ENCODE measurements around the gene DAPK2. TPM values are rescaled to one million over a fixed set of nuclear protein-coding genes. Genes with fewer than 3 reads are reported as not detected.

DAPK2 gene
- total and polyA plus RNA-seq, 2 of the 4 experiments (the other 2 are of a cell fraction), result 0.34 to 0.36 TPM

DNA sequence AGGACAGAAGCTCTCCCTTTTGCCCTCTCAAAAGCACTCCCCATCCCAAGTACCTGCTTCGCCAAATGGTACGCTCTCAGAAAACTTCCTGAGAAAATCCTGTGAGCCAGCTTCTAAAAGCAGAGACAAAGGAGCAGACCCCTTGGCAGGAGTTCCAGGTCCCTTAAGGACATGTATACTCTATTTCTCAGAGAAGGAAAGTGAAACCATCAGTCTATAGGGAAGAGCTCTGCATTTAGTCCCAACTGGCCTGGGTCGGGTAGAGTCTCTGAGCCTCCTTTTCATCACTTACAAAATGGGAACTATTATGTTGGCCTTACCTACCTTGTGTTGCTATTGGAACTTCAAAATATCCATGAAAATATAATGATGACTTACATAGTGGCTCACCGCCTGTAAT is 19.7 kb downstream of the DAPK2 start:
- Histone ChIP-seq H3K4me1 (ENCODE audit: control insufficient read depth, insufficient read depth, low read length) (peaks cover 3% of the 10 kb centered on the region; the same call in 1 of the 2 replicates), H2AK9ac (replicated peaks; ENCODE audit: low read depth, low read length, poor library complexity) (no peak overlapping the region), H3K23ac (ENCODE audit: low read depth, low read length) (no peak overlapping the region), H3K9me1 (ENCODE audit: insufficient read depth, low read length) (no peaks in the 10 kb centered on the region), H3K9ac (ENCODE audit: low read depth, low read length) (no peak overlapping the region), H2AK5ac (ENCODE audit: low read depth, low read length) (no peak overlapping the region; the same call in 1 of the 2 replicates), H3K4ac (ENCODE audit: low read depth, low read length) (no peak overlapping the region), H2AFZ (replicated peaks; ENCODE audit: low read length, poor library complexity) (no peak overlapping the region), H2BK20ac (ENCODE audit: low read depth, low read length) (no peak overlapping the region), H3K4me2 (ENCODE audit: low read depth, low read length) (no peak overlapping the region), H4K5ac (ENCODE audit: low read depth, low read length) (no peak overlapping the region; the same call in 1 of the 2 replicates), H3K27ac (ENCODE audit: insufficient read depth, low read length) (no peak overlapping the region), H3K9me3 (ENCODE audit: control insufficient read depth, insufficient read depth, low read length) (no peaks in the 10 kb centered on the region), H3K4me3 (ENCODE audit: insufficient read depth, low read depth, low read length) (no peak overlapping the region), H3K18ac (ENCODE audit: low read depth, low read length) (no peak overlapping the region; the same call in 1 of the 2 replicates), H4K20me1 (ENCODE audit: insufficient read depth, low read length) (no peaks in the 10 kb centered on the region), H2BK15ac (ENCODE audit: low read depth, low read length) (no peak overlapping the region; the same call in 2 of the 3 replicates), H3K14ac (replicated peaks; ENCODE audit: low read depth, low read length) (no peak overlapping the region), H3K36me3 (ENCODE audit: control insufficient read depth, insufficient read depth, low read length) (no peaks in the 10 kb centered on the region), H3K56ac (ENCODE audit: extremely low read depth, insufficient read depth, low read length) (no peak overlapping the region), H3K79me1 (ENCODE audit: low read depth in 1 of 2, low read length in 2 of 2) (no peaks in the 10 kb centered on the region), H3K27me3 (ENCODE audit: control insufficient read depth, insufficient read depth, low read length) (peaks cover 22% of the 10 kb centered on the region), H4K8ac (ENCODE audit: low read depth in 2 of 2, low read length in 2 of 2) (no peak overlapping the region), H4K91ac (ENCODE audit: insufficient read depth, low read depth, low read length) (no peak overlapping the region), H2BK5ac (ENCODE audit: low read depth, low read length, poor library complexity, severe bottlenecking) (no peak overlapping the region), H2BK120ac (ENCODE audit: low read depth, low read length) (no peak overlapping the region)
- ATAC-seq (ENCODE audit: low read depth), result no peak
- no peak for DNase-seq
- no peak for TF ChIP-seq POLR2A (IDR thresholded peaks at IDR 0.05; ENCODE audit: low read depth, low read length)
- CTCF ChIA-PET, result interaction anchor here (1.2 kb wide), 1 partner anchor 16 kb away, joined by 3 read pairs; no protein-coding TSS in a partner anchor
- BruUV-seq (replicated peaks), result no TSS peak
- dilution Hi-C loops (cut with HindIII; ENCODE audit: low sequenced_read_pairs, unreplicated experiment), result no loop called here
- in situ Hi-C loops (cut with MboI; ENCODE audit: low sequenced_read_pairs), result loop anchor here (25.0 kb wide), 1 partner anchor 164 kb away; no protein-coding TSS in a partner anchor
- POLR2A ChIA-PET (ENCODE audit: unreplicated experiment), result no interaction called here
- intact Hi-C loops (cut with micrococcal nuclease), result no loop called here
- WGBS, 2 experiments (ENCODE audit: extremely low coverage in 2 of 2, insufficient read length in 1 of 2), result no CpG with 5 or more reads among the region's 4 CpGs
